SK-N-MC (cell line): ENCODE results near the gene MRPL41.
"Not testable (repeated sequence)": the region's sequence is repeated elsewhere in the genome, so short reads cannot be mapped to it uniquely, and the experiment has no call there.

Source experiments
- DNase-seq: peaks from one replicate; pipeline ENCODE4 v3.0.0-alpha.2; 2011; ENCODE audit warnings: low read depth, low spot score
- H3K27ac ChIP-seq: fragments of 200-600 bp; sonication (generic); 2 replicates; pipeline ENCODE4 v1.5.1; 2016; ENCODE audit warnings: mixed run types
- H3K36me3 ChIP-seq: fragments of 200-600 bp; sonication (generic); 2 replicates; pipeline ENCODE4 v1.6.1; 2017; ENCODE audit warnings: antibody characterized with exemption, low read length, mixed read lengths; ENCODE audit not compliant: insufficient read depth
- H3K4me3 ChIP-seq: fragments of 200-600 bp; sonication (generic); 2 replicates; pipeline ENCODE4 v1.5.1; 2016
- H3K9ac ChIP-seq: fragments of 200-600 bp; sonication (generic); 2 replicates; pipeline ENCODE4 v1.8.0; 2017; ENCODE audit warnings: mixed run types, mixed read lengths; ENCODE audit not compliant: insufficient read length
- H3K9me3 ChIP-seq: fragments of 200-600 bp; sonication (generic); 2 replicates; pipeline ENCODE4 v1.6.1; 2017; ENCODE audit warnings: low read depth, mild to moderate bottlenecking, antibody characterized with exemption, low read length, moderate library complexity, mixed read lengths
- EZH2 ChIP-seq: fragments of 200-600 bp; sonication (generic); IDR thresholded peaks from one replicate; pipeline ENCODE4 v1.6.1; 2017; ENCODE audit warnings: antibody characterized with exemption
- FOXP2 ChIP-seq: optimal IDR thresholded peaks from 2 replicates; pipeline ENCODE3; 2011; ENCODE audit warnings: mild to moderate bottlenecking, moderate library complexity; ENCODE audit not compliant: insufficient read depth; ENCODE audit errors: extremely low read length, control extremely low read depth
- POLR2AphosphoS5 ChIP-seq: IDR thresholded peaks from 2 replicates; pipeline ENCODE4 v1.6.1; 2012; ENCODE audit warnings: mild to moderate bottlenecking, low read depth, low read length, borderline replicate concordance

The MRPL41 gene

GRCh38 chr9:137534256-137535119, 17.2 kb upstream of the MRPL41 start:
- Histone ChIP-seq H3K27ac (no peak overlapping the region), H3K4me3 (no peak overlapping the region), H3K36me3 (no peaks in the 10 kb centered on the region), H3K9me3 (no peaks in the 10 kb centered on the region), H3K9ac (peak overlapping the region; percentile 63)
- DNase-seq: peak; percentile 18
- no peak for TF ChIP-seq POLR2AphosphoS5
- no peak for TF ChIP-seq FOXP2
- no peak for TF ChIP-seq EZH2

- Histone ChIP-seq H3K9me3 (no peaks in the 10 kb centered on the region), H3K36me3 (no peaks in the 10 kb centered on the region), H3K27ac (no peak overlapping the region), H3K4me3 (no peak overlapping the region), H3K9ac (peak overlapping the region; percentile 63)
- no peak for DNase-seq
- TF ChIP-seq FOXP2 (no peak), POLR2AphosphoS5 (no peak), EZH2 (no peak)
These were observed 16.6 kb upstream of the MRPL41 start for GRCh38 chr9:137535120-137535428.

- H3K27ac ChIP-seq, H3K4me3 ChIP-seq, DNase-seq, H3K9ac ChIP-seq, H3K9me3 ChIP-seq, H3K36me3 ChIP-seq: not testable (repeated sequence)
These were observed 15.0 kb upstream of the MRPL41 start for GRCh38 chr9:137536594-137537131.

DNA sequence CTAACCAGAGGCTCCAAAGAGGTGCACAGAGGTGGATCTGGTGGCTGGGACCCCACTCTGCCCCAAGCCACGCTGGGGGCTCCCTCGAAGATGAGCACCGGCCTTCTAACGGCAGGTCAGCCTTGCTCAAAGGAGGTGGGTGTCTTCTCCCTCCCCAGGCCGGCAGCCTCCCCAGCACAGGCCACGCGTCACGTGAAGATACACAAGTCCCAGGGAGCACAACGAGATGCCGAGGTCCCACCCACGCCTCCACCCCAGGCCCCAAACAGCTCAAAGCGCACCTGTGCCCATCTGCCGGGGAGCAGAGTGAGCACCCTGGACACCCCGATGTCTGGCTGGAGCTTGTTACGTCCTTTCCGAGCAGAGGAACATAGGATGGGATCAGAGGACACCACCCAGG, 13.6 kb upstream of the MRPL41 start:
- Histone ChIP-seq H3K27ac (no peak overlapping the region), H3K9me3 (no peaks in the 10 kb centered on the region), H3K9ac (no peak overlapping the region), H3K4me3 (no peak overlapping the region), H3K36me3 (no peaks in the 10 kb centered on the region)
- TF ChIP-seq EZH2 (no peak), FOXP2 (no peak), POLR2AphosphoS5 (no peak)
- no peak for DNase-seq

DNA sequence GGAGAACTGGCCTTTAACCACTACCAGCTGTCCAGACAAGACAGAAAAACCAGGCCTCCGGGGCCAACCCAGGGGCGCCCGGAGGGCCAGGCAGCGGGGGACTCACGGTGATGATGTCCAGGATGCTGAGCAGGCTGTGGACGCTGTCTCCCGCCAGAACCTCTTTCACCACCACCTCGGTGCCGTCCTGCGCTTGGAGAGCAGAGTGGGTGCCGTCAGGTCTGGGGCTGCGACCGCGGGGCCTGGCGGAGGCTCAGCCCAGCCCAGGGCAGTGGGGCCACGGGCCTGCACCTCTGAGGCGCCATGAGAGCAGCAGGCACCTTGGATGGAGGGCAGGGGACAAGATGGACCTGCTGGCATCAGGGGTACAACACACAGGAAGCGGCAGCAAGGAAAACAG, 11.1 kb upstream of the MRPL41 start:
- H3K36me3 ChIP-seq: no peaks in the 10 kb centered on the region
- no peak for TF ChIP-seq FOXP2
- TF ChIP-seq POLR2AphosphoS5: no peak
- no peak for TF ChIP-seq EZH2
- no peak overlapping the region for H3K9ac ChIP-seq
- no peak overlapping the region for H3K27ac ChIP-seq
- H3K9me3 ChIP-seq: no peaks in the 10 kb centered on the region
- DNase-seq: no peak
- no peak overlapping the region for H3K4me3 ChIP-seq

- no peaks in the 10 kb centered on the region for H3K9me3 ChIP-seq
- H3K9ac ChIP-seq: no peak overlapping the region
- H3K36me3 ChIP-seq: no peaks in the 10 kb centered on the region
- TF ChIP-seq POLR2AphosphoS5: no peak
- no peak for TF ChIP-seq EZH2
- no peak for TF ChIP-seq FOXP2
- no peak for DNase-seq
- no peak overlapping the region for H3K27ac ChIP-seq
- no peak overlapping the region for H3K4me3 ChIP-seq
These were observed 9.2 kb upstream of the MRPL41 start for GRCh38 chr9:137542486-137542885.

GRCh38 chr9:137543237-137543963, 8.3 kb upstream of the MRPL41 start:
- no peaks in the 10 kb centered on the region for H3K36me3 ChIP-seq
- DNase-seq: no peak
- no peak overlapping the region for H3K4me3 ChIP-seq
- H3K9ac ChIP-seq: no peak overlapping the region
- no peaks in the 10 kb centered on the region for H3K9me3 ChIP-seq
- no peak overlapping the region for H3K27ac ChIP-seq
- TF ChIP-seq FOXP2: no peak
- no peak for TF ChIP-seq EZH2
- TF ChIP-seq POLR2AphosphoS5: no peak

DNA sequence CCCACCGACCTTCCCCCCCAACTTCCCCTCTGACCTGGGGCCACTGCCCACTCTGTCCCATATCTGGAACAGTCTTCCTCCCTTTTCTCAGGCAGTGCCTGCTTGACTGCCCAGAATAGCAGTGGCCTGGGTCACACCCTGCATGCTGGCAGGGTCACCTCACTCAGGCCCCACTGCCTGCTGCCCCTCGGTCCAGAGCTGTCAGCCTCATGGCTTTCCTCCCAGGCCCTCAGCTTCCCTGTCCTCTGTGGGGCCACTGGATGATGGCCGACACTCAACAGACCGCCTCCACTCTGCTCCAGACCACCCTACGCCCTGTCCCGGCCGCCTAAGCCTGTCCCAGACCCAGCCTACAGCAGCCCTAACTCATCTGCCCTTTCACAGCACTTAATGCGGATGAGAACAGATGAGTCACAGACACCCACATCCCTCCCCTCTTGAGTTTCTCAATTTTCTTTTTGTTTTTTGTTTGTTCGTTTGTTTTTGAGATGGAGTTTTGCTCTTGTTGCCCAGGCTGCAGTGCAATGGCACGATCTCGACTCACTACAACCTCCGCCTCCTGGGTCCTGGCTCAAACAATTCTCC, 7.4 kb upstream of the MRPL41 start:
- DNase-seq: no peak
- TF ChIP-seq FOXP2: no peak
- no peak for TF ChIP-seq POLR2AphosphoS5
- TF ChIP-seq EZH2: no peak
- Histone ChIP-seq H3K36me3 (no peaks in the 10 kb centered on the region), H3K27ac (no peak overlapping the region), H3K4me3 (no peak overlapping the region), H3K9ac (no peak overlapping the region), H3K9me3 (no peaks in the 10 kb centered on the region)

GRCh38 chr9:137545123-137545522, 6.6 kb upstream of the MRPL41 start:
- no peak for DNase-seq
- Histone ChIP-seq H3K36me3 (no peaks in the 10 kb centered on the region), H3K27ac (no peak overlapping the region), H3K9ac (no peak overlapping the region), H3K4me3 (no peak overlapping the region), H3K9me3 (no peaks in the 10 kb centered on the region)
- TF ChIP-seq EZH2 (no peak), POLR2AphosphoS5 (no peak), FOXP2 (no peak)
